H1 (cell line): ENCODE data around the gene OR6F1. TPM values are rescaled to one million over a fixed set of nuclear protein-coding genes. Genes with fewer than 3 reads are reported as not detected.

ENCODE experiments used
- CTCF ChIA-PET: fragments of 300-600 bp; sonication (Branson Sonifier 250); formaldehyde crosslinking; loops from one replicate; lab custom pipeline; 2021; ENCODE audit not compliant: partially characterized antibody; lab: Charles Lee
- POLR2A ChIA-PET: fragments of 300-600 bp; sonication (Branson Sonifier 250); formaldehyde crosslinking; loops from one replicate; lab custom pipeline; 2021; ENCODE audit warnings: inconsistent platforms; ENCODE audit not compliant: partially characterized antibody; lab: Charles Lee
- DNase-seq, 2 experiments: peaks; one replicate each; pipeline versions ENCODE4 v3.0.0 to v3.0.0-alpha.2; 2010 to 2022; ENCODE audit warnings: low spot score in 2 of 2, low read depth in 1 of 2, mixed read lengths in 1 of 2
- FAIRE-seq: peaks from 2 replicates; lab custom pipeline; 2011; peaks lifted over from hg19 to GRCh38; lab: Jason Lieb, UNC
- H2AFZ ChIP-seq: 2 replicates; pipeline ENCODE4 v1.8.1; 2012; ENCODE audit warnings: low read length, inconsistent platforms
- H2AK5ac ChIP-seq: 2 replicates; pipeline ENCODE4 v1.6.1; 2013; ENCODE audit warnings: low read depth, low read length
- H2BK120ac ChIP-seq: replicated peaks from 2 replicates; pipeline ENCODE3; 2013; ENCODE audit warnings: low read depth, low read length, inconsistent platforms
- H2BK12ac ChIP-seq: 2 replicates; pipeline ENCODE4 v1.6.1; 2013; ENCODE audit warnings: low read depth, low read length
- H2BK15ac ChIP-seq: 2 replicates; pipeline ENCODE4 v1.6.1; 2013; ENCODE audit warnings: low read length
- H2BK20ac ChIP-seq: 2 replicates; pipeline ENCODE4 v1.6.1; 2013; ENCODE audit warnings: low read length
- H2BK5ac ChIP-seq: 2 replicates; pipeline ENCODE4 v1.6.1; 2013; ENCODE audit warnings: low read depth, low read length
- H3K14ac ChIP-seq: 2 replicates; pipeline ENCODE4 v1.6.1; 2013; ENCODE audit warnings: inconsistent platforms; ENCODE audit not compliant: insufficient read length
- H3K18ac ChIP-seq: 2 replicates; pipeline ENCODE4 v1.6.1; 2013; ENCODE audit warnings: low read length; ENCODE audit errors: extremely low read depth
- H3K23ac ChIP-seq: 2 replicates; pipeline ENCODE4 v1.6.1; 2013; ENCODE audit warnings: inconsistent platforms; ENCODE audit not compliant: insufficient read length
- H3K23me2 ChIP-seq: 2 replicates; pipeline ENCODE4 v1.6.1; 2013; ENCODE audit warnings: low read depth, low read length
- H3K27ac ChIP-seq: 2 replicates; pipeline ENCODE4 v1.6.1; 2011; ENCODE audit warnings: low read depth, low read length, inconsistent platforms
- H3K27me3 ChIP-seq, 4 experiments: replicated peaks in 1 of 4; 1 replicate in 1 of 4; 2 replicates in 3 of 4; pipeline versions ENCODE4 v1.6.1 to v1.8.1; 2011 to 2013; ENCODE audit warnings: low read length in 3 of 4, mild to moderate bottlenecking in 3 of 4, inconsistent platforms in 2 of 4, mixed read lengths in 2 of 4, moderate library complexity in 1 of 4; ENCODE audit not compliant: control insufficient read depth in 3 of 4, insufficient read depth in 3 of 4; ENCODE audit errors: extremely low read depth in 1 of 4
- H3K36me3 ChIP-seq, 4 experiments: 2 replicates each; pipeline versions ENCODE4 v1.6.1 to v1.8.1; 2011 to 2013; ENCODE audit warnings: mild to moderate bottlenecking in 4 of 4, low read length in 3 of 4, moderate library complexity in 2 of 4, control low read depth in 1 of 4, inconsistent platforms in 1 of 4; ENCODE audit not compliant: insufficient read depth in 4 of 4, control insufficient read depth in 2 of 4
- H3K4ac ChIP-seq: replicated peaks from 2 replicates; pipeline ENCODE3; 2013; ENCODE audit warnings: low read length, low read depth, mixed read lengths, inconsistent platforms; ENCODE audit not compliant: insufficient read length
- H3K4me1 ChIP-seq, 4 experiments: replicated peaks in 1 of 4; 1 replicate in 1 of 4; 2 replicates in 3 of 4; pipeline versions ENCODE4 v1.6.1 to v1.8.1; 2011 to 2013; ENCODE audit warnings: low read length in 3 of 4, inconsistent platforms in 2 of 4, mixed read lengths in 1 of 4; ENCODE audit not compliant: insufficient read depth in 4 of 4, control insufficient read depth in 3 of 4
- H3K4me2 ChIP-seq, 2 experiments: 2 replicates each; pipeline versions ENCODE4 v1.6.1 to v1.8.1; 2011 to 2013; ENCODE audit warnings: low read depth in 2 of 2, low read length in 2 of 2, control low read depth in 1 of 2, inconsistent platforms in 1 of 2, mild to moderate bottlenecking in 1 of 2; ENCODE audit not compliant: insufficient read depth in 1 of 2
- H3K4me3 ChIP-seq, 4 experiments: fragments of 200-600, 300-600 bp in 1 of 4; sonication (generic), shearing (Covaris generic), sonication (Bioruptor Twin) in 1 of 4; 2 replicates each; pipeline versions ENCODE4 v1.5.1 to v1.8.1; 2011 to 2016; ENCODE audit warnings: low read length in 4 of 4, low read depth in 3 of 4, control low read depth in 2 of 4, inconsistent platforms in 2 of 4, mild to moderate bottlenecking in 2 of 4, mixed read lengths in 1 of 4, moderate library complexity in 1 of 4; ENCODE audit not compliant: insufficient read depth in 2 of 4; ENCODE audit errors: extremely low read depth in 1 of 4
- H3K56ac ChIP-seq: replicated peaks from 2 replicates; pipeline ENCODE3; 2013; ENCODE audit warnings: low read depth, mild to moderate bottlenecking, mixed read lengths, low read length, inconsistent platforms; ENCODE audit not compliant: insufficient read length
- H3K79me1 ChIP-seq: 2 replicates; pipeline ENCODE4 v1.6.1; 2013; ENCODE audit warnings: low read depth, low read length, control low read depth
- H3K79me2 ChIP-seq, 2 experiments: 2 replicates each; pipeline versions ENCODE4 v1.6.1 to v1.8.1; 2012 to 2013; ENCODE audit warnings: low read length in 2 of 2, mild to moderate bottlenecking in 2 of 2, inconsistent platforms in 1 of 2; ENCODE audit not compliant: insufficient read depth in 2 of 2, control insufficient read depth in 1 of 2
- H3K9ac ChIP-seq, 4 experiments: replicated peaks in 1 of 4; 1 replicate in 1 of 4; 2 replicates in 3 of 4; pipeline versions ENCODE4 v1.6.1 to v1.8.1; 2011 to 2013; ENCODE audit warnings: low read depth in 3 of 4, low read length in 3 of 4, control low read depth in 2 of 4, mild to moderate bottlenecking in 2 of 4, moderate library complexity in 2 of 4, inconsistent platforms in 1 of 4; ENCODE audit errors: extremely low read depth in 1 of 4
- H3K9me3 ChIP-seq, 2 experiments: 2 replicates each; pipeline versions ENCODE4 v1.6.1 to v1.8.1; 2012 to 2013; ENCODE audit warnings: mild to moderate bottlenecking in 2 of 2, moderate library complexity in 2 of 2, control low read depth in 1 of 2, inconsistent platforms in 1 of 2, low read depth in 1 of 2, low read length in 1 of 2, mixed read lengths in 1 of 2; ENCODE audit not compliant: insufficient read depth in 2 of 2
- H4K20me1 ChIP-seq, 2 experiments: replicated peaks in 1 of 2; 2 replicates each; pipeline versions ENCODE3 to v1.8.1; 2011 to 2013; ENCODE audit warnings: inconsistent platforms in 2 of 2, low read length in 2 of 2, mild to moderate bottlenecking in 1 of 2; ENCODE audit not compliant: insufficient read depth in 2 of 2, control insufficient read depth in 1 of 2
- H4K5ac ChIP-seq: 2 replicates; pipeline ENCODE4 v1.6.1; 2013; ENCODE audit warnings: low read length, low read depth, mixed read lengths, inconsistent platforms; ENCODE audit not compliant: insufficient read length
- H4K8ac ChIP-seq: 2 replicates; pipeline ENCODE4 v1.8.0; 2013; ENCODE audit warnings: mild to moderate bottlenecking, moderate library complexity, low read length, inconsistent platforms; ENCODE audit not compliant: insufficient read depth; ENCODE audit errors: extremely low read depth
- H4K91ac ChIP-seq: replicated peaks from 2 replicates; pipeline ENCODE3; 2013; ENCODE audit warnings: low read length, mixed read lengths, inconsistent platforms; ENCODE audit not compliant: insufficient read length
- BACH1 ChIP-seq: IDR thresholded peaks from 2 replicates; pipeline ENCODE4 v1.6.1; 2012; ENCODE audit warnings: low read length, improper control_type of control experiment
- KDM5A ChIP-seq: fragments of 200-600 bp; IDR thresholded peaks from 2 replicates; pipeline ENCODE4 v1.7.1; 2012; ENCODE audit warnings: mild to moderate bottlenecking, low read length, inconsistent platforms, mixed read lengths
- PHF8 ChIP-seq: fragments of 200-600 bp; sonication (generic); conservative IDR thresholded peaks from 2 replicates; pipeline ENCODE4 v1.7.1; 2012; ENCODE audit warnings: low read depth, mild to moderate bottlenecking, inconsistent platforms, low read length, moderate library complexity
- POU5F1 ChIP-seq: IDR thresholded peaks from 2 replicates; pipeline ENCODE4 v1.6.1; 2011; ENCODE audit warnings: low read depth, mild to moderate bottlenecking, low read length, moderate library complexity
- RFX5 ChIP-seq: IDR thresholded peaks from 2 replicates; pipeline ENCODE4 v1.6.1; 2011; ENCODE audit warnings: low read depth, low read length, improper control_type of control experiment, borderline replicate concordance
- SAP30 ChIP-seq: fragments of 300-600 bp; sonication (generic); IDR thresholded peaks from 2 replicates; pipeline ENCODE4 v1.7.1; 2012; ENCODE audit warnings: low read length, moderate library complexity, mild to moderate bottlenecking, inconsistent platforms; ENCODE audit not compliant: insufficient read depth, insufficient replicate concordance
- SIN3A ChIP-seq, 2 experiments: IDR thresholded peaks in 1 of 2; conservative IDR thresholded peaks in 1 of 2; 2 replicates each; pipeline ENCODE4 v1.6.1; 2011 to 2012; ENCODE audit warnings: low read length in 2 of 2, improper control_type of control experiment in 1 of 2, low read depth in 1 of 2, mild to moderate bottlenecking in 1 of 2
- SP2 ChIP-seq: IDR thresholded peaks from 2 replicates; pipeline ENCODE4 v1.6.1; 2012; ENCODE audit warnings: mild to moderate bottlenecking, low read length, inconsistent platforms
- SRF ChIP-seq: IDR thresholded peaks from 2 replicates; pipeline ENCODE4 v1.6.1; 2011; ENCODE audit warnings: mild to moderate bottlenecking, low read depth, low read length, moderate library complexity
- TAF7 ChIP-seq: optimal IDR thresholded peaks from 2 replicates; pipeline ENCODE3; 2011; ENCODE audit warnings: low read depth, mild to moderate bottlenecking, inconsistent platforms, low read length, moderate library complexity, borderline replicate concordance
- TCF12 ChIP-seq: IDR thresholded peaks from 2 replicates; pipeline ENCODE4 v1.6.1; 2011; ENCODE audit warnings: low read depth, mild to moderate bottlenecking, low read length
- WGBS, 2 experiments: shearing (Covaris generic) in 1 of 2; methylation state at CpG; one replicate each; pipeline versions ENCODE4 v1.1.6 to v1.1.7; 2013 to 2015; ENCODE audit warnings: low lambda C conversion rate in 2 of 2, mixed read lengths in 2 of 2, inconsistent platforms in 1 of 2, low coverage in 1 of 2, missing lambda C conversion rate in 1 of 2; ENCODE audit not compliant: insufficient replicate concordance in 2 of 2, insufficient coverage in 1 of 2, insufficient read length in 1 of 2; ENCODE audit errors: extremely low coverage in 1 of 2, missing lambda C conversion rate in 1 of 2; 5-methylcytosine and 5-hydroxymethylcytosine counted together
- polyA plus RNA-seq, 7 experiments: library from polyadenylated mRNA; depleted of rRNA in 3 of 7; stranded (reverse) in 5 of 7; unstranded in 2 of 7; fragments of >200 nt in 5 of 7; fragments of 200-250 nt in 2 of 7; gene quantifications; 1 replicate in 5 of 7; 2 replicates in 1 of 7; 4 replicates in 1 of 7; pipeline versions ENCODE4 v1.2.1 to v1.2.3, GENCODE V29; 2011 to 2013; ENCODE audit warnings: missing spikeins in 2 of 7, mixed read lengths in 2 of 7
- total RNA-seq: library from RNA; stranded (reverse); fragmentation: NEBNext Ultra II Directional; extraction: Animal tissue kit (Norgen Biotek cat#: 25700); gene quantifications from 2 replicates; pipeline ENCODE4 v1.2.1, GENCODE V29; 2021
- TF ChIP-seq, protein P1 (sequence below), 3 experiments: IDR thresholded peaks; 1 replicate in 2 of 3; 2 replicates in 1 of 3; pipeline versions ENCODE4 v1.5.1 to v1.6.1; 2011; ENCODE audit warnings: low read length in 3 of 3, mild to moderate bottlenecking in 3 of 3, inconsistent platforms in 2 of 3, low read depth in 1 of 3, moderate library complexity in 1 of 3; ENCODE audit not compliant: insufficient read depth in 1 of 3; ENCODE audit errors: control extremely low read depth in 1 of 3

OR6F1 gene
- total and polyA plus RNA-seq, 2 of the 8 experiments (the other 6 are each of a cell fraction or from before 2014, with no cell fraction given), result not detected

DNA sequence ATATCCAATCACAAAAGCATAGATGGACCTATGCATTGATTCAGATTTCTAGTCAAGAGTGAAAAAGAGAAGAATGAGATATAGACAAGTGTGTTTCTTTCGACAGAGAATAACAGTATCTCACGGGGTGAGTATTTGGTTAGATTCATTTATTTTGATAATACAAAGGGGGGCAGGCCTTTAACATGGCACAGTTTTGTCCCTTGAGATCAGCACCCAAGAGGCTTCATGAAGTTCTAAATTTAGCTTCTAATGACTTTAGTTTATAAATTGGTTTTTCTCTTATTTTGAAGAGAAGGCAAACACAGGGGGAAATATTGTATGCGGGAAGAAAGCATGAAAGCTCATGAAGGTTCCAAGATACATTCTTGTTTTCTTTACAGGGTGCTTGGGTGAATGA is 44.0 kb upstream of the OR6F1 start, which contains the start of gene OR1C1:
OR1C1 (minus strand) TSS at position 101 of the 400 bp plus-strand sequence. CDS start 2,150 bp downstream, outside the sequence.
- no peak within 1 kb of the TSS for H2AK5ac ChIP-seq
- ChIA-PET CTCF (interaction anchor here (0.6 kb wide), 1 partner anchor 503 kb away, joined by 3 read pairs; no protein-coding TSS in a partner anchor), POLR2A (no interaction called here)
- no peak within 1 kb of the TSS for H2BK20ac ChIP-seq
- DNase-seq (no peak), FAIRE-seq (no peak)
- no peaks in the 10 kb centered on the region for H3K79me1 ChIP-seq
- no peak within 1 kb of the TSS for H2BK12ac ChIP-seq
- no peak within 1 kb of the TSS for H3K27ac ChIP-seq
- no peak within 1 kb of the TSS for H2AFZ ChIP-seq
- no peak within 1 kb of the TSS for H3K9ac ChIP-seq
- 91% methylated on average over 3 of the region's 3 CpGs; no CpG with 5 or more reads in 1 of the 2 experiments for WGBS, 2 experiments
- H2BK120ac ChIP-seq, result no peak within 1 kb of the TSS
- H3K9me3 ChIP-seq, result peaks cover 38 to 51% of the 10 kb centered on the region in 2 experiments
- no peak within 1 kb of the TSS for H3K18ac ChIP-seq
- H3K4me1 ChIP-seq, result no peaks in the 10 kb centered on the region
- no peaks in the 10 kb centered on the region for H3K79me2 ChIP-seq
- no peak within 1 kb of the TSS for H3K56ac ChIP-seq
- no peak within 1 kb of the TSS for H3K23ac ChIP-seq
- H3K4ac ChIP-seq, result no peak within 1 kb of the TSS
- H4K5ac ChIP-seq, result no peak within 1 kb of the TSS
- H4K8ac ChIP-seq, result no peak within 1 kb of the TSS
- no peak within 1 kb of the TSS for H2BK15ac ChIP-seq
- H2BK5ac ChIP-seq, result no peak within 1 kb of the TSS
- no peak within 1 kb of the TSS for H3K4me2 ChIP-seq
- no peaks in the 10 kb centered on the region for H4K20me1 ChIP-seq
- H3K27me3 ChIP-seq, result no peaks in the 10 kb centered on the region
- H3K4me3 ChIP-seq, result no peak within 1 kb of the TSS
- no peak within 1 kb of the TSS for H4K91ac ChIP-seq
- no peaks in the 10 kb centered on the region for H3K36me3 ChIP-seq
- no peak within 1 kb of the TSS for H3K14ac ChIP-seq
- no peaks in the 10 kb centered on the region for H3K23me2 ChIP-seq
- no peak for TF ChIP-seq SP2
- TF ChIP-seq POU5F1, result no peak
- no peak for TF ChIP-seq SRF
- TF ChIP-seq TAF7, result no peak
- TF ChIP-seq, protein P1, sequence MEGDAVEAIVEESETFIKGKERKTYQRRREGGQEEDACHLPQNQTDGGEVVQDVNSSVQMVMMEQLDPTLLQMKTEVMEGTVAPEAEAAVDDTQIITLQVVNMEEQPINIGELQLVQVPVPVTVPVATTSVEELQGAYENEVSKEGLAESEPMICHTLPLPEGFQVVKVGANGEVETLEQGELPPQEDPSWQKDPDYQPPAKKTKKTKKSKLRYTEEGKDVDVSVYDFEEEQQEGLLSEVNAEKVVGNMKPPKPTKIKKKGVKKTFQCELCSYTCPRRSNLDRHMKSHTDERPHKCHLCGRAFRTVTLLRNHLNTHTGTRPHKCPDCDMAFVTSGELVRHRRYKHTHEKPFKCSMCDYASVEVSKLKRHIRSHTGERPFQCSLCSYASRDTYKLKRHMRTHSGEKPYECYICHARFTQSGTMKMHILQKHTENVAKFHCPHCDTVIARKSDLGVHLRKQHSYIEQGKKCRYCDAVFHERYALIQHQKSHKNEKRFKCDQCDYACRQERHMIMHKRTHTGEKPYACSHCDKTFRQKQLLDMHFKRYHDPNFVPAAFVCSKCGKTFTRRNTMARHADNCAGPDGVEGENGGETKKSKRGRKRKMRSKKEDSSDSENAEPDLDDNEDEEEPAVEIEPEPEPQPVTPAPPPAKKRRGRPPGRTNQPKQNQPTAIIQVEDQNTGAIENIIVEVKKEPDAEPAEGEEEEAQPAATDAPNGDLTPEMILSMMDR (IDR thresholded peaks at IDR 0.05; ENCODE audit: control extremely low read depth in 1 of 3, insufficient read depth in 1 of 3, low read depth in 1 of 3, low read length in 3 of 3), result no peak
- no peak for TF ChIP-seq KDM5A
- no peak for TF ChIP-seq SAP30
- TF ChIP-seq RFX5, result no peak
- no peak for TF ChIP-seq SIN3A (conservative IDR thresholded peaks at IDR 0.05 in 1 of 2, IDR thresholded peaks at IDR 0.05 in 1 of 2; ENCODE audit: low read depth in 1 of 2, low read length in 2 of 2)
- no peak for TF ChIP-seq PHF8
- TF ChIP-seq TCF12, result no peak
- no peak for TF ChIP-seq BACH1
